ENCODE data around the gene CYP24A1.

CYP24A1 gene

GRCh38 chr20:54204481-54204880 is 30.7 kb upstream of the CYP24A1 start:
- in situ Hi-C loops (cut with MboI; ENCODE audit: low sequenced_read_pairs), result loop anchor here (25.0 kb wide), 1 partner anchor 642 kb away; no protein-coding TSS in a partner anchor

GRCh38 chr20:54204063-54204462 is 30.3 kb upstream of the CYP24A1 start:
- in situ Hi-C loops (cut with MboI; ENCODE audit: low sequenced_read_pairs), result loop anchor here (25.0 kb wide), 1 partner anchor 642 kb away; no protein-coding TSS in a partner anchor

DNA sequence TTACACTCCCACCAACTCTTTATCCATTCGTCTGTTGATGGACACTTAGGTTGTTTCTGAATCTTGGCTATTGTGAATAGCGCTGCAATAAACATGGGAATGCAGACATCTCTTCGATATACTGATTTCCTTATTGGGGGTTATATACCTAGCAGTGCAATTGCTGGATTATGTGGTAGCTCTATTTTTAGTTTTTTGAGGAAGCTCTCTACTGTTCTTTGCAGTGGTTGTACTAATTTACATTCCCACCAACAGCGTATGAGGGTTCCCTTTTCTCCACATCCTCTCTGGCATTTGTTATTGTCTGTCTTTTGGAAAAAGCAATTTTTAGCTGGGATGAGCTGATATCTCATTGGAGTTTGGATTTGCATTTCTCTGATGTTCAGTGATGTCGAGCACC is 29.5 kb upstream of the CYP24A1 start:
- in situ Hi-C loops (cut with MboI; ENCODE audit: low sequenced_read_pairs), result loop anchor here (25.0 kb wide), 1 partner anchor 641 kb away; no protein-coding TSS in a partner anchor

DNA sequence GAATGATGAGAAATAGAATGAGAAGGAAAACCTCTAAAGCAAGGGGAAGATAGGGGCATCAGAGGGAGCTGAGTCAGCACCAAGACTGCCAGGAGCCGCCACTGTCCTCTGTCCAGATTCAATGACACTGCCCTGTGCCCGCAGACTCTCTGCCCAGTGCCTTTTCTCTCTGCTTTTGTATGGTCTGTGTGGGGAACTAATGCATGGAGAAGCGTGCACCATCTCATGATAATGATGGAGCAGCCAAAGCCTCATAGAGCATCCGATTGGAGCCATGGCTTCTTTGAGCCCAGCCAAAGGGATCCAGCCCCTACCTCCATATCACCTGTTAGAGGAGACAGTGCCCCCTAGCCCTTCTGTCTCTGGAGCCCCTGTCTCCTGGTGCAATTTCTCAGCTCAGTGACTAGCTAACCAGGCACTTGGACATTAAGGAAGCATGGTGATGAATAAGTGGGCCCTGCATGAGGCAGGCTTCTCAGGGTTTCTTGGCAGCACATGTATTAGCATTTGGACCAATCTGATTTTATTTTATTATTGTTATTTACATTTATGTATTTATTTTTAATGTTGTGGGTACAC is 27.6 kb upstream of the CYP24A1 start:
- in situ Hi-C loops (cut with MboI; ENCODE audit: low sequenced_read_pairs), result loop anchor here (25.0 kb wide), 1 partner anchor 639 kb away; no protein-coding TSS in a partner anchor

DNA sequence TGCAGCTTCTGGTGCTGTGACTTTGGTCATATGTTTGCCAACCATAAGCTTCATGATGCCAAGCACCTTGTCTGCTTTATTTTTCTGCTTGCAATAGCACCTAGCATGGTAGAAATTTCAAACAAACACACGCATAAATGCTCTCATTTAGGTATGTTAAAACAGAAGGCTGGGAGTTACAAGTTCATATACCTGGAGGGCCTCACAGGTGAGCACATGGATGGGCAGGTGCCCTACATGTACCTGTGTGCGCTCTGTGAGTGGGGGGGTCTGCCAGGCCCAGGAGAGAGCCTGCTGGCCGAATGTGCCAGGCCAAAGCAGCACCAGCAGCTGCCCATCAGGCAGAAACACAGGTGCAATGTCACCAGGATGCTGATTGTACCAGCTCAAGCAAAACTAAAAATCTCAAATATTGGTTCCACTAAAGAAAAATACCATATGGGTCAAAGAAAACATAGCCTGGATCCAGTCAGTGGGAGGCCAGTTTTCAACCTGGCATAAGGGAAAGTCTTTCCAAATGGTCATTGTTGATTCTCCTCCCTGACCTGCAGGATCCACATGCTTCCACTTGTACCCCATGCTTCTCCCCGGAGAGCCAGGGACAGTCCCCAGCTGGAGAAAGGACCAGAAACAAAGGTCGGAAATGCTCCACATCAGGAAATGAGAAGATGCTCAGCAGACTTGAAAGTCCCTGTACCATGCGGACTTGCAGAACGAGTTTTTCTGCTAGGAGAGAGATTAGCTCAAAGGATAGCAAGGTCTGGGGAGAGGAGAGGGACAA is 26.9 kb upstream of the CYP24A1 start:
- in situ Hi-C loops (cut with MboI; ENCODE audit: low sequenced_read_pairs), result loop anchor here (25.0 kb wide), 1 partner anchor 638 kb away; no protein-coding TSS in a partner anchor

GRCh38 chr20:54199721-54200176 is 26.0 kb upstream of the CYP24A1 start:
- in situ Hi-C loops (cut with MboI; ENCODE audit: low sequenced_read_pairs), result loop anchor here (25.0 kb wide), 1 partner anchor 637 kb away; no protein-coding TSS in a partner anchor

DNA sequence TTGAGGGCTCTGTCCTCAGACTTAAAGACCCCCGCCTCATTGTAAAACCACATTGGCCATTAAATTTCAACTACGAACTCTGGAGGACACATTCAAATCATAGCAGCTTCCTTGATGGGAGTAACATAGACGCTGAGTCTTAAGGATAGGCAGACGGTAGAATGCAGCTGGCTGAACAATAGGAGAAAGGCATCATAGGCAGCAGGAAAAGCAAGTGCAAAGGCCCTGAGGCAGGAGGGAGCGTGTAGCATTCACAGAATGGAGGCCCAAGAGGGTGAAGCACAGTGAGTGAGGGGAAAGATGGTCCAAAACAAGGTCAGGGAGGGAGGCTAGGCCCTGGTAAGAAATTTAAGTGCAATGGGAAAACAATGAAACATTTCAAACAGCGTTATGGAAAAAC is 25.5 kb upstream of the CYP24A1 start:
- in situ Hi-C loops (cut with MboI; ENCODE audit: low sequenced_read_pairs), result no loop called here

- in situ Hi-C loops (cut with MboI; ENCODE audit: low sequenced_read_pairs), result no loop called here
Measured at GRCh38 chr20:54197621-54198604, 24.1 kb upstream of the CYP24A1 start.

GRCh38 chr20:54195483-54196472 is 22.0 kb upstream of the CYP24A1 start:
- in situ Hi-C loops (cut with MboI; ENCODE audit: low sequenced_read_pairs), result no loop called here

DNA sequence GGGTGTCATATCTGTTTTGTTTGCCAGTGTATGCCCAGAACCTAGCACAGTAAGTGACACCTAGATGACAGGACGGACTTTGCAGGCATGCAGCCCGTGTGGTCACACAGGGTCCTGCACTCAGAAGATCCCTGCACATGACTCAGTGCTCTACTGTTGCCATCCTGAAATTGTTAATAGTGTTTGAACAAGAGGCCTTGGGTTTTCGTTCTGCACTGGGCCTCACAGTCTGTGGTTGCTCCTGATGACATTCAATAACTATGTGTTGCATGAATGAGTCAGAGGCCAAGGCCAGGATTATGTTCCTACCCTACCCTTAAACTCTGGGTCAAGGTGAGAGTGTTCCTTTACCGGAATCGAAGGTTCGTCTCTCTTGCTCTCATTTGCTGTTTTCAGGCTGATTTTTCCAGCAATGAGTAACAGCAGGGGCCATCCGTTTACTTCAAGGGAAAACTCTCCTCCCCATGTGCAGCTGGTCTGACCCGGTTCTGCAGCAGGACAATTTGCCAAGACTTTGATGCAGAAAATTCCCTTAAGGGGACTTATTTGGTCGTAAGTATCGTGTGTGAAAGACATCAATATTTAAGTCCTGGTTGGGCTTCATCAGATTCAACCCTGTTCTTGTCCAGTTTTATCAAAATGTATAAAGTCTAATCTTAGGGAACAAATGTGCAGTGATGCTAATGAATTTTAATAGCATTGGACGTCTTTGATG is 21.1 kb upstream of the CYP24A1 start:
- in situ Hi-C loops (cut with MboI; ENCODE audit: low sequenced_read_pairs), result no loop called here

GRCh38 chr20:54193817-54194216 is 20.0 kb upstream of the CYP24A1 start:
- in situ Hi-C loops (cut with MboI; ENCODE audit: low sequenced_read_pairs), result no loop called here

- in situ Hi-C loops (cut with MboI; ENCODE audit: low sequenced_read_pairs), result no loop called here
Measured at GRCh38 chr20:54190217-54190616, 16.4 kb upstream of the CYP24A1 start.

DNA sequence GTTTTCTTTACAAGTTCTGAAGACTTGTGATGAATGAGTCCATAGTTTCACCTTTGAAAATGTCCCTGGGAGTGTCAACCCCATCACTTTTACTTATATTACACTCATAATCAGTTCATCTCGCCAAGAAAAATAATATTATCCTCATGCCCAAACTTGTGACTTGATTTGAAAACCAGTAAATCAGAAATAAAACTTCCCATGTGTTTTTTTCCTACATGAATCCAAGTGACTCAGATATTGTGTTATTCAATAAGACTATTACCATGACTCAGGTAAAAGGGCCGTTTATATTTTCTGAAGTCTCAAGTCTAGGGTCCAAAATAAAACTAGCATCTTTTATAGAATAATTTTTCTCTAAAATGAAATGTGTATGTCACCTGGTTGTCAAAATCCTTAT is 15.8 kb upstream of the CYP24A1 start:
- in situ Hi-C loops (cut with MboI; ENCODE audit: low sequenced_read_pairs), result no loop called here

- in situ Hi-C loops (cut with MboI; ENCODE audit: low sequenced_read_pairs), result no loop called here
Measured at GRCh38 chr20:54188132-54188849, 14.5 kb upstream of the CYP24A1 start.

DNA sequence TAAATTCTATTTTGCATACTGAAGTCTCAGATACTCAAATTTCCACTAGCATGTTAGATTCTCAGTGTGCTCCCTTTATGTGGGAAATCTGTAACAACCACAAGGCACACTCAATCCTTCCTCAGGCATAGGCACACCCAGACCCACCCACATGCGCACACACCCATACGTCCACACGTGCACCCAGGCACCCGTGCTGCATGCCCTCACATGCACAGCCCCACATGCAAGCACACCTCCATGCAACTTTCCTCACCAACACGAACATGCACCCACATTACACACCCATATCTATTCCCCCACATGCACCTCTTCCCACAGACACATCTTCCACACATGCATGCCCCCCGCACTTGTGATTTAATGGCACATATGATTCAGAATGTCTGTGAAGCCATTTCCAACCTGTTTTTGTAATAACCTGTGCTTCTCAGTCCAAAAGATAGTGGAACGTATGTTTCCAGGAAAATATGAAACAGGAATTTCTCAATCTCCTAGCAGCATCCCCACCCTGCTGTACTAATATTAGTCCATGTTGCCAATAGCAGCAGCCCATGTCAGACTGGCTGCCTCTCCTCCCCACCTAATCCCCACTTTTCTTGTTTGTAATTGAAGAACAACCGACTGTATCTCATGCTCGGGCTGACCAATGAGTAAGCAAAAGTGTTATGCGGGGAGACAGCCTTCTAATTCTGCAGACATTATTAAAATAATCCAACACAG is 11.3 kb upstream of the CYP24A1 start:
- in situ Hi-C loops (cut with MboI; ENCODE audit: low sequenced_read_pairs), result no loop called here

DNA sequence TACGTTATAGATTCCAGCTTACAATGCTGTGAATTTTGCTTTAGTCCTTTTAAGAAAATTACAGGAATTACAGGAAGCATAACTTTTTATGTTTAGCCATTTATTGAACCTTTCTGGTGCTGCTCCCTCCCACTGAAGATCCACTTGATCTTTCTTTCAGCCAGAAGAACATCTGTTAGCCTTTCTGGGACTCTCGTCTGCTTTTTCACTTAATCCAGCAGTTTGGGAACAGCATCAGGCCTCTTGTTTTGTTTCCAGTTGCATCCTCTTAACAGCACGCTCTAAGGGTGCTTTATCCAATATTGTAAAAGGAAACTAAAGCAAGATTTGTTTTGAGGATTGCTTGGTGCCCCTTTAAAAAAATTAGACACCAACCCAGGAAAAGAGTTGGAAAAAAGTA is 10.3 kb upstream of the CYP24A1 start:
- in situ Hi-C loops (cut with MboI; ENCODE audit: low sequenced_read_pairs), result no loop called here

DNA sequence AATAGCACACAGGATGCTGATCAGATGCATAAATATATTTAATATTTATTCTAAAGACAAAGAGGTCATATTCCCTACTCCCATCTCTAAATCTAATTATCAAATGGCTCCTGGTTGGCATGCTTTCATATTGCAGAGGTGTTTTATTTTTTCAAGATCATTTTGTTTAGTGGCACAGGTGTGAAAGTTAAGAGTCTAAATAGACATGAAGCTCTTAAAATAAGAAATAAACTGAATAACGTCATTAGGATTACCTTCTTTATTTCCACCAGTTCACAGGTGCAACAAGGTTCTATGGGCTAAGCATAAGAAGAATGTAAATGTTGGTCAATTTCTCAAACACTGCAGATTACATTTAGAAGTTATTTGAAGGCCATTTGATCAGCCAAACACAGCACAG is 7.1 kb upstream of the CYP24A1 start:
- in situ Hi-C loops (cut with MboI; ENCODE audit: low sequenced_read_pairs), result no loop called here

DNA sequence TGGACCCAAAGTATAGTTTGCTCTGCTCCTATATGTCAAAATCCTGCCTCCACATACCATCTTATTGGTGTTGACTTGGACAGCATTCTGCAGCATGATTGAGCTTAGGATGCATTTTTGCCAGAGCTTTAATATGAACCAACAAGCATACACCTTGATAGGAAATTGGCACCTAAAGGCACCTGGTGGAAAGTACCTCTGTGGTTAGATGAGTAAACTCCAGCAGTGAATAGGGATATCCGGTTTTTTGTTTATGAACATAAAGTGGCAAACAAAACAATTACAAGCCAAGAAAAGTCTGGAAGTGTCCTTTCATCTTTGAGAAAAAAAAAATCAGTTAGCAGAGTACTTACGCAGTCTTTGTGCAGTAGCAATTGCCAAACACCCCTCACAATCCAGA is 6.2 kb upstream of the CYP24A1 start:
- in situ Hi-C loops (cut with MboI; ENCODE audit: low sequenced_read_pairs), result no loop called here
